Activated CD8-positive, alpha-beta memory T cell treated with anti-CD3 and anti-CD28 coated beads, Interleukin-2, amount 50 U/mL, for 48 hours (primary cell): ENCODE data around the gene RBCK1.
"Not testable (repeated sequence)": the region's sequence is repeated elsewhere in the genome, so short reads cannot be mapped to it uniquely, and the experiment has no call there.

Experiments
- DNase-seq: peaks from one replicate; pipeline ENCODE4 v3.0.0-alpha.2; 2020

Gene RBCK1

DNA sequence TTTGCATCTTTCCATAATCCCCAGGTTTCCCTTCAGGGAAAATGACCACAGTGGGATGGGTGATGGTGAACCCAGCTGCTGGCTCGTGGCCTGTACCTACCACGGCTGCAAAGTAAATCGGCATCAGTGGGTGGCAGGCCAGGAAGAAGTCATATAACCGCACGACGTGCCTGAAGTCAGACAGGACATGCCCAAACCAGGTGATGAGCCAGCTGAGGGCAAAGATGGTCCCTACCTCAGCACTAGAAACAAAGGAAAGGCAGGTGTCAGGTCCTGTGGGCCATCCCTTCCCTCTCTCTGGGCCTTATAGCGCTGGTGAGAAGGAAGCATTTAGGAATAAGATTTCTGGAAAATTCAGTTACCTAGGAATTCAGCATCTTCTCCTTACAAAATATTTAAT, 32.0 kb downstream of the RBCK1 start:
- no peak for DNase-seq

DNA sequence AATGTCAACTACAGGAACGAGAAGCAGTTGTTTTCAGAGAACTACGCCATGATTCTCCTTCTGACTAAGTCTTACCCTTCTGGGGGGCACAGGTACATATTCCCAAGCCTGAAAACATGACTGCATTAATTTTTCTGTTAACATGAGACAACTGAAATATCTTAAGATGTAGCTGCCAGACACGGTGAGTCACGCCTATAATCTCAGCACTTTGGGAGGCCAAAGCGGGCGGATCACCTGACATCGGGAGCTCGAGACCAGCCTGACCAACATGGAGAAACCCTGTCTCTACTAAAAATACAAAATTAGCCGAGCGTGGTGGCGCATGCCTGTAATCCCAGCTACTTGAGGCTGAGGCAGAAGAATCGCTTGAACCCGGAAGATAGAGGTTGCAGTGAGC, 32.5 kb downstream of the RBCK1 start:
- DNase-seq: no peak

DNA sequence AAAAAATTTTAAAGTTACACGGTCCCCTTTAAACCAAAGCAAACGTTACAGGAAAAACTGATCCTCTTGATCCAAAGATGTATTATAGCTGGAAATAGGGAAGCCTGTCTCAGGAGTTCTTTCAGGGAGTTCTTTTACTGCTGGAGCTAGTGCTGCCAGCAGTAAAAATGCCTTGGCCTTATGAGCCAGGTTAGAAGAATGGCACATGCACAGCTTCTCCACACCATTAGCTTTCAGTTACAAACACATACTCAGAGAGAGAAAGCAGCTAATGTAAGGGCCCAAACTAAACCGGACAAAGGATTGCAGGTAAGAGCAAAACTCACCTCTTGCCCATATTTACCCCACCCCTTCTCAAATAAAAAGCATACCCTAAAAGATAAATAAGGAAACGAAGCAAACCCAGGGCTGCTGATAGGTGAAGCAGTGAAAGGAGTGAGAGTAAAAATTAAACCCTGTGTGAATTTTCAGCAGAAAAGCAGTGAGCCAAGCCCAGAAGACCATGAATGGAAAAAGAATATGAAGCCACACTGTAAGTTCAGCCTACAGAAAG, 35.2 kb downstream of the RBCK1 start:
- no peak for DNase-seq

DNA sequence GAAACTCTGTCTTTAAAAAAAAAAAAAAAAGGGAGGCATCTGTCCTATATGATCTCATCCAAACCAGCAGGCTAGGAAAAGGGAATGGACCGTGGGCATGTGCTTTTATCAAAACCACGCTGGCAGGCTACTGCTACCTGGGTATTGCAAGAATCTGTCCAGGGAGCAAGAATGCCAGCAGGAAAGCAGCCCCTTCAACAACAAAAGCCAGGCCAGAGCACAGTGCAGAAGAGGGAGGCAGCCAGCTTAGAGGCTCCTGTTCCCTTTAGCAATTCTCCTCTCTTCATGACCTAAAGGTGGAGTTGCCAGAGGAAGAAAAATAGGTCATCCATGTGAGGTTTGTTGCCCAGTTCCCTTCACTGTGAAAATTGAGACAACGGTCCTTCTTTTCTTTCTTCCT, 36.0 kb downstream of the RBCK1 start:
- peak; percentile 34 for DNase-seq

DNA sequence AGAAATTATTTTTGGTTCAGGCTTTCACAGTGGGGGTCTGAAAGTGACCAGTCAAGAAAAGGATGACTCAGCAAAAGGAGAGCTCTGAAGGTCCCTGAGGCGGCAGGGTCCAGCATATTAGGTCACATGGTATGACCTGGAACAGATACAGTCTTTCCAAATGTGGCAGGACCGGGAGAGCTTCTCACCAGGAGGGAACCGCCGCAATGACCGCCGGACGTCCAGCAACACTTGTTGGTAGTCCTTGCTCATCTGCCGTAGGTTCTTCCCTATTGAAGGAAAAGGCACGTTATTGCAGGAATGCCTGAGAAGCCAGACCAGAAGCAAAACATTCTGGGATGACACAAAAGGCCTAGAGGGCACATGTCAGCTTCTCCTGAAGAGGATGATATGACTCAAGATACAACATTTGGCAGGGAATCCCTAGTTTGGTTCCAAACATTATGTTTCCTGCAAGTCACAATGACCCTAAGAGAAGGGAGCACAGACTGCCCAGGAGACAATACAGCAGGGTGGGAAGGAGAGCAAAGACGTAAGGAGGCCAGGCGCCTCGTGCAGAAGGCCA, 36.8 kb downstream of the RBCK1 start:
- DNase-seq: no peak

DNA sequence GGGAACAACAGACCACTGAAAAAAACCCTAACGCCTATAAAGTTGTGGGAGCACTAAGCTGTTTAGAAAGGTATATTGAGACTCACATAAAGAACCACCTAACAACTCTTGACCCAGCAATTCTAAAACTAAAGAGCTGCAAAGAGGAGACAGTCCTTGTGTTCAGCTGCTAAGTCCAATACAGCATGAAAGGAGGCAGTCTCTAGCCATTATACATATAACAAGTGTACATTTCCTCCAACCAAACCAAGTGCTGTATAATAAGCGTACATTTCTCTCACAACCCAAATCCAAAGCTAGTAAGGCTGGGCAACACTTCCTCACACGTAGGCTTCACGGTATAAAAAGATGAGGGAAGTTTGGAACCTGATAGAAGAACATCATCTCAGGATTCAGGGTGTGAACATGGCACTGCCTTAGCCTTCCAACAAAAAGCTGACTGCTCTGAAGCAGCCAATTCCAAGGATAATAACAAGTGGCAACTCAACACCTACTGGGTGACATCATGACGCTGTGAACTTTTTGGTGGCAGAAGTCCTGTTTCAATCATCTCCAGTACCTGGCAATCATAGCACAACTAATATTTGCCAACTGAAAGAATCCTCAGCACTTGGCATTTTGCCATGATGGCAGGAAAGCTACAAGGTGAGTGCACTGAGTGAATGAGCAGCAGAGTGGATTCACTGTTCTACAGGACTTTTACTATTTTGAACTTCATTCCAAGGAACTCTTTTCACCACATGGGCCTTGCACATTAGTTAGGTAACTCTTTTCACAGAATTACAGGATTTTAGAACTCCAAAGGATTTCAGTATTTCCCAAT, 37.6 kb downstream of the RBCK1 start:
- DNase-seq: no peak

DNA sequence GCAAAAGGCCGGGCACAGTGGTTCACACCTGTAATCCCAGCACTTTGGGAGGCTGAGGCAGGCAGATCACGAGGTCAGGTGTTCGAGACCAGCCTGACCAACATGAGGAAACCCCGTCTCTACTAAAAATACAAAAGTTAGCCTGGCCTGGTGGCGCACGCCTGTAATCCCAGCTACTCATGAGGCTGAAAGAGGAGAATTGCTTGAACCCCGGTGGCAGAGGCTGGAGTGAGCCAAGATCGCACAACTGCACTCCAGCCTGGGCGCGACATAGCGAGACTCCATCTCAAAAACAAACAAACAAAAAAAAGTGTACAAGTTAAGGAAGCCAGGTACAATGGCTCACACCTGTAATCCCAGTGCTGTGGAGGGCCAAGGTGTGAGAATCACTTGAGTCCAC, 43.9 kb downstream of the RBCK1 start:
- not testable (repeated sequence) for DNase-seq

DNA sequence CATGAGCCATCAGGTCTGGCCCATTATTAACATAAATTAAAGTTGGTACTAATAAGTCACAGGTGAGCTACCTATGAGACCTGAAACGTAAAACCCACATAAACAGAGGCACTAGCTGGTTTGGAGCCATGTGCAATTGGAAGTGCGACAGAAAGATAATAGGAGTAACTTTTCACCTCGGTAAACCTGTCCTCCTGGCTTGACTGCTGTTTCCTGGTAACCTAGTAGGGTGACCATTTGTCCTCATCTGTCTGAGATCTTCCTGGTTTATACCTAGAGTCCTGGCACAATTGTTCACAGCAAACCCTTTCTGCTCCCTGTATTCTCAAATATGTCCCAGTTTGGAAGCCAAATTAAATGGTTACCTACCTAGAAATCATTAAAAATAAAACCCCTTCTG, 46.9 kb downstream of the RBCK1 start:
- DNase-seq: no peak

DNA sequence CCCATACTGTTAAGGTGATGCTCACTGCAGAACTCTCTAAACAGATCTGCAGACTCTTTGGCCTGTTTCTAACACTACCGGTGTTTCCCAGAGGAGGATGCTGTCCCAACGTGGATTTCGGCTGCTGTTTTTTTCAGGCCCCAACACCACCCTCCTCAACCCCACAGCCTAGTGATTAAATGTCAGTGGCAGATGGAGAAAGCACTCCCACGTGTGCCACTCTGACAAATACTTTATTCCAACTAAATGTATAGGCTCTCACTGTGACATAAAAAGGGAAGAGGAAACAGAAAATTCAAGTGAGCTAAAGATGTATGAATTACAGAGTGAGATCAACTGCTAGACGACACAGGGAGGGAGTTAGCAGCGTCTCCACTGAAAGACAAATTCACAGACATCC, 50.7 kb downstream of the RBCK1 start:
- DNase-seq: no peak

DNA sequence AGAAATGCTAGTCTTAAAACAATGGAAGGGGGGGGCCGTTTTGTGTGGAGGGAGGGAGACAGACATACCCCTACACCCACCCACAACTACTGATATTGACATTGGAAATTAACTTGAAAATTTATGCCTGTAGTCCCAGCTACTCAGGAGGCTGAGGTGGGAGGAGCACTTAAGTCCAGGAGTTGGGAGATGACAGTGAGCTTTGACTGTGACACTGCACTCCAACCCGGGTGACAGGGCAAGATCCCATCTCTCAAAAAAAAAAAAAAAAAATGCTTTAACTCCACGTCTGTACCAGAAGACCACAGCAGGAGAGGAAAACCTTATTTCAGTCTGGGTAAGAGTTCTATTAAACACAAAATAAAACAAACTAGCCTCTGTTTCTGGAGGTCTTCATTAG, 52.1 kb downstream of the RBCK1 start:
- no peak for DNase-seq

DNA sequence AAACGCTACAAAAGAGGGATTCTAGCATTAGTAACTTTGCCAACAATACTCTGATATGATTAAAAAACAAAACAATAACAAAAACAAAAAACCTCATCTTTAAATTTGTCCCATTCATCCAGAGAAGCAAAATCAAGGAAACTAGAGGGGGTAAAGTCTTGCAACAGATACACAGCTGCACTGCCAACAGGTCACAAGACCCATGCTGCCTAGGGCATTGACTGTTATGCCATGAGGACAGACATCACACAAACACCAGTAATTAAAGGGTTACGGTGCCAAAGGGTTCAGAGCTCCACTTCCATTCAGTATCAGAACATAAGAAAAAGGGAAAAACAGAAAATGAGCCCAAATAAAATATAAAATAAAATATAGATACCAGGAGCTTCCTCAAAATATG, 52.6 kb downstream of the RBCK1 start:
- no peak for DNase-seq

DNA sequence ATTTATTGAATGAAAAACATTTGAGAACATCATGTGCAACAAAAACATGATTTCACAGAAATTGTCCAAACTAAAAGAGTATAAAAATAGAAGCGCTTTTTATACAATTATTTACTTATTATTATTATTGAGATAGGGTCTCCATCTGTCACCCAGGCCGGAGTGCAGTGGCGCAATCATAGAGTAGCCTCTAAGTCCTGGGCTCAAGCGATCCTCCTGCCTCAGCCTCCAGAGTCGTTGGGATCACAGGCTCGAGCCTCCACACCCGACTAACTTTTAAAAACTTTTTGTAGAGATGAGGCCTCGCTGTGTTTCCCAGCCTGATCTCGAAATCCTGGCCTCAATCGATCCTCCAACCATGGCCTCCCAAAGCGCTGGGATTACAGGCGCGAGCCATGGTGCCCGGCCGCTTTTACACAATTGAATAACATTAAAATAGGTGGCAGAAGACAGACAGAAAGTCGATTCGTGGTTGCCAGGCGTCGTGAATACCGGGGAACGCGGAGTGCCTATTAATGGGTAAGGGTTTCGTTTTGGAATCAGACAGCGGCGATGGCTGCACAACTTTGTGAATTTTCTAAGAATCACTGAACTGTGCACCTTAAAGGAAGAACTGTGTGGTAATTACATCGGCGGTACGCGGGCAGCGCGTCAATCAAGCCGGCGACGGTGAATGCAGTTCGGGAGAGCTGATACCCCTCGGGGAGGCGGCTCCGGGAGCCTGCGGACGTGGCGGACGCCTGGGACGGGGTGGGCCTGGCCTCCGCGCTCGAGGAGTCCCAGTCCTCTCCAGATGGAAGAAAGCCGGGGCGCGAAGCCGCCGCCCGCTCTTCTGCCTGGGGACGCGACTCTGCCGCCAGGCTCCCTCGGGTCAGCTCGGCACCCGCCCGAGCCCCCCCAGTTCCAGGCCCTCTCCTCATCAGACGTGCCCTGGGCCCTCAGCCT, 53.4 kb downstream of the RBCK1 start:
- DNase-seq: peak; percentile 81

DNA sequence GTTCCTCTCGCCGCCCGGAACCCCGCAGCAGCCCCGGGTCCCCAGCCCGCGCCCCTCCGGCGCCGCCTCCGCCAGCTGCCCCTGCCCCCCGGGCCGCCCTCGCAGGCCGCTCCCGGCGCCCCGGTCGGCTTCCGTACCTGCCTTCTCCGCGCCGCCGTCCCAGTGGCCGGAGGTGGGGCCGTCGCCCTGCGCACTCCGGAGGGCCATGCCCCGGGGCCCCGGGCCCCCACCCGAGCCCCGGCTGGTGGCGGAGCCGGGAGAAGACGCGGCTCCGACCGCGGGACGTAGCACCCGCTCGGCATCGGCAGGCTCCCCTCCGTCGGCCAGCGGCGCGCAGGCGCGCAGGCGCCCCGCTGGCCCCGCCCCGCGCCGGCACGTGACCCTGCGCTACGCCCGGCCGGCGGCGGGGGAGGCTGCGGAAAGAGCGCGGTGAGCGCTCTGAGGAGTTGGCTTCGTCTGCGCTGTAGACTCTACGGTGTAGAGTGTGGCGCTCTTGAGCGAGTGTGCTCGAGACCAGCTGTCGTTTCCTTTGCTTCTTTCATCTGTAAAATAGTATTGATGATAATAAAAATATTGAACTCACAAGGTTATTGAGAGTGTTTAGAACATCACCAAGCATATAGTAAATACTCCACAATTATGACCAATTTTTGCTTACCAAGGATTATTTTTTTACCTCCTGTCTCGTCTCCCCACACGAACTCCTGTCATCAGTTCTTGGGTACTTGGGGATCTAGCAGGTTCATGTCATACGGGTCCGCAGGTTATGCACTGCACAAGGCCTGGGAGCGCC, 54.3 kb downstream of the RBCK1 start, which contains the start of gene TBC1D20:
Gene TBC1D20 (minus strand): TSS at position 335 of the 793 bp plus-strand sequence. CDS start 128 bp downstream, at position 207.
- peak; percentile 92 for DNase-seq

DNA sequence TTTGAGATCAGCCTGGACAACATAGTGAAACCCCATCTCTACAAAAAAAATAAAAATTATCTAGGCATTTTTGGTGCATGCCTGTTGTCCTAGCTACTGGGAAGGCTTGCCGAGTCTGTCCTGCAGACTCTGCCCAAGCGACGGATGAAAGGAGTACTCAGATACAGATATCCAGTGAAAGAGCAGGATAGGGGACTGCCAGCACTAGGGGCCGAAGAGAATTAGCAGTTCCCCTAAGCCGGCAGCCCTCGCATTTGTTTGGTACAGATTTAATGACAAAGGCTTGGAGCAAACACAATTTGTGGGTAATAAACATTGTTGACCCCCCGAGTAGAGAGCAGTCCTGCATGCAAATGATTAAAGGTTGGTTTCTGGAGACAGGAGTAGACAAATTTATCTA, 59.7 kb downstream of the RBCK1 start:
- DNase-seq: no peak

DNA sequence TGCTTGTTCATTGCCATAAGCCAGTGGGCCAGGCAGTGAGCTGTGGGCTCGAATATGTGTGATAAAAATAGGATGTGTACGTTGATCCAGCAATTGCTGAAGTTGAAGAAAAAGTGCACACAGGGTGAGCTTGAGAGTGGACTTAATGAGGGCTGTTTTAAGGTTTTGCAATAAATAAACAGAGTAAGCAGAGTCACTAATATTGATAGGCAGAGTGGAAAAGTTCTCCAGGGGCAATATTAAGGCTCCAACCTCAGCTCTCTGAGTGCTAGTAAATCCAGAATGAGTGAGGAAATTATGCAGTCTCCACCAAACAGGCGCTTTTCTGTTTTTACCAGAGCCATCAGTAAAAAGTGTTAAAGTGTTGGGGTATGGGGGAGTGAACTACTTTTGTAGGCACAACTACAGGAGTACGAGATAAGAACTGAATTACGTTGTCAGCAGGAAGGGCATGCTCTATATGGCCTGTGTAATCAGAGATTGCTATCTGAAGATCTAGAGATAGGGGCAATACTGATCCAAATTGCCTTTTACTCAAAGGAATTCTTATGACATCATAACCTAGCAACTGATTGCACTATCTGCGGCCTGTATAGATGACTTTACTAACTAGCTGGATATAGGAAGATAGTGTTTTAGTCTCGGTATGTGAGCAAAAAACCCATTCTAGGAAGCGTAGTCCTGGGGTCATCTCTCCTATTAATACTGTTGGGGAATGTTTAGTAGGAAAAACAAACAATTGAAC, 61.8 kb downstream of the RBCK1 start:
- no peak for DNase-seq

DNA sequence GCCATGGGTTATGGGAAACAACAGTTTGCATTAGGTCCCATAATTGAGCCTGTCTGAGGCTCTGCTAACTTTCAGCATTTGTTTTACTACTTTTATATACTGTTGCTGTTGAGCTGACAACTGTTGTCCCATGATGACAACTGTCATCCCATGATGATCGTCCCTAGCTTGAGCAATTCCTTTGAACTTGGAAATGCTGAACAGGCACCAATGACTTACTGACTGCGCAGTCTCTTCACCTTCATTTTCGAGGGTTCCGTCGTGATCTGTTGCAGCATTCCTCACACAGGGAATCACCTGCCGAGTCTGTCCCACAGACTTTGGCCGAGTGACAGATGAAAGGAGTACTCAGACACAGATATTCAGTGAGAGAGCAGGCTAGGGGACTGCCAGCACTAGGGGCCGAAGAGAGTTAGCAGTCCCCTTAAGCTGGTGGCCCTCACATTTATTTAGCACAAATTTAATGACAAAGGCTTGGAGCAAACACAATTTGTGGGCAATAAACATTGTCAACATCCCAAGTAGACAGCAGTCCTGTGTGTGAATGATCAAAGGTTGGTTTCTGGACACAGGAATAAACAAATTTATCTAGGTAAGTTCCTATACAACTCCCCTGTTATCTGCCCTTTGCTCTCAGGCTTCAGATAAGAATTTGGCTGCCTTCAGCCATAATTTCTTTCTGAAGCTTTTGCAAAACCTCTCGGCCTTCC, 64.2 kb downstream of the RBCK1 start:
- no peak for DNase-seq

DNA sequence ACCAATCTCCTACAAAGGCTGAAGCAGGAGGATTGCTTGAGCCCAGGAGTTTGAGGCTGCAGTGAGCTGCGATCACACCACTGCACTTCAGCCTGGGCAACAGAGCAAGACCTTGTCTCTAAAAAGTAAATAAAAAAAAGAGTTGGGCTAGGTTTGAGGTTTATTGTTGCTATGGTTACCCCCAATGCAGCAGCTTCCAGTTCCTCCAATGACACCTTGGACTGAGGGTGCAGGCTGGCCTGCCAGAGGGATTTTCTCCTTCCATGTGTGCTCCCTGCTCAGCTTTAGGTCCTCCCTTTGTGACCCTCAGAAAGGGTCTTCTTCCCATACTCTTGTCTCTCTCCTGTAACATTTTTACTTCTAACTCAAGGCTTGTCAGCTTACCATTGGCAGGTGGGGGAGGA, 64.8 kb downstream of the RBCK1 start:
- no peak for DNase-seq

DNA sequence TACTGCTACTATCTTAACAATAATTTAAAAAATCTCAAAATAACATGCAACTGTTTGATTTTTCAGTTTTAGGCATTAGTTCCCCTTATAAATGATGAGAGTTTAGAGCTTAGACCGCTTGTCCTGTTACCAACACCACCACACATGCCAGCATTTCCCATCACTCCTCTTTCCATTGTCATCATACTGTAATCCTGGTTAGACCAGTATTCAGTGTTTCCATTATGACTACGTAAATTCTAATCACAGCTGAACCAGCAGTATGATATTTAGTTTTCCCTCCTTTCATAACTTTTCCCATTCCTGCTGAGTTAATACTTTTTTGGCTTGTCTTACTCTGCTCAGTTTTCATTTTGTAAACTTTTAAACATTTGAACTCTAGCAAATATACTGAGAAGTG, 66.5 kb downstream of the RBCK1 start:
- no peak for DNase-seq

DNA sequence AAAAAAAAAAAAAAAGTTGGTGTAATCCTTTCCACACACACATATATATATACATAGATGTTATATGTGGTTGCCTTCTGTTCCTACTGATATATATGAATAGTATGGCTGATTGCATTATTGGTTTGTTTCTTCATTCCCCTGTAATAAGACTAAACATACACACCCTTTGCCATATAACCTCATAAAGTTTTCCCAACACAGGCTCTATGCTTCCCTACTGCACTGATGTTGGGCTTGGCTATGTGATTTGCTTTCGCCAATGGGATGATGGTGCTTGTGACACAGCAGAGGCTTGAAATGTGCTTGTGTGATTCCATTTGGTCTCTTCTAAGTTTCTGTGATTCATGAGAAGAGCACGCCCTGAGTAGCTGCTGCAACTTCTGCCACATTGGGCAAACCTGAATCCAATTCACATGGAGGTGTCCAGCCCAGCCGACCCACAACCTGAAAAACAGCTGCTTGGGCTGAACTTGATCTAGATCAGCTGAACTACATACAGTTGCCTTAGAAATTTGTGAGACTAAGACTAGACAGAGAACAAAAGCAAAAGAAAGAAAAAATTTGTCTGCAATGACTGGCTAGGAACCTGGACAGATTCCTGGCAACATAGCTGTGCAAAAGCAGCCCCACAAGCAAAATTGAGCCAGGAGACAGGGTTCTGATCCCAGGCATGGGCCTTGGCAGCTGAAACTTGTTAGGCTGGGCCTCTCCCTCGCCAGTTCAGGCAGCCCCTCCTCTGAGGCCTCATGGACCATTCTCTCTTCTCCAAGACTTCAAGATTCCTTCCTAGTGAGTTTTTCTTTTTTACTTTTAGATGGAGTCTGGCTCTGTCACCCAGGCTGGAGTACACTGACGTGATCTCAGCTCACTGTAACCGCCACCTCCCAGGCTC, 67.6 kb downstream of the RBCK1 start:
- no peak for DNase-seq
